Measurements from ENCODE around the gene GIMAP5.
A peak's percentile ranks its signal among the peaks of the same experiment; 100 is the strongest.
"Not testable (repeated sequence)": the region's sequence is repeated elsewhere in the genome, so short reads cannot be mapped to it uniquely, and the experiment has no call there.

Gene GIMAP5

DNA sequence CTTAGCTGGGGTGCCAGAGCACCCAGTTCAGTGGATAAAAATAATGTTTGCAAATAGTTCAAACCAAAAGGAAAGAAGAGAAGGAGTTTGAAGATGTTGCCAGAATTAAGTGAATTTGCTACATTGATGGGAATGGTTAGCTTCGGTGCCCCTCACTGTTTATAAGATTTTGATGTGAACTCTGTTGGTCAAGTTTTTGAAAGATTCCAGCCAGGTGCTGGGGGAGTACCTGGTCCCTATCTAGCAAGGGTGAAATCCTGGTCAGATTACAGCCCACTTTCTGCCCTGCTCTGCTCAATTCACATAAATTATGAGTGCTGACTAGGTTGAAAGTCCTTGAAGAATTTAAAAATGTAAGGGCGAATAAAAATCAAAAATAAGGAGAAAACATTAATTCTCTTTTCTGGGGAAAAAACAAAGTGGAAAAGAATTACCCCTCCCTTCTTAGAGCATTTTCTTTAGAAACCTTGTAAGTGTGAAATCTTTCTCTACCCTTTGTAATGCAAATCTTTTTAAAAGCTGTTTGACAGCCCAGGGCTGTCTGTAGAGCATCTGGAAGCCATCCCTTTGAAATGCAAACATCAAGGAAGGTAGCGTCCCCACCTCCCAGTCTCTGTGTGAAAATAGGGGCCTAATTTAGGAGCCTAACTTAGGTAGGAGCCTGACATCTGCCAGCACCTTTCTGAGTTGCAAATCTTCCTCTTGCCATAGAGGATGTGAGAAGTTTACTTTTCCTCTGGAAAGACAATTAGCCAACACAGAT is 1.4 kb upstream of the GIMAP5 start:
- DNase-seq, result no peak

- no peak for DNase-seq
Measured at GRCh38 chr7:150736864-150737263, 354 bp upstream of the GIMAP5 start.

- DNase-seq, result no peak
Measured at GRCh38 chr7:150738092-150738491, 874 bp downstream of the GIMAP5 start.

DNA sequence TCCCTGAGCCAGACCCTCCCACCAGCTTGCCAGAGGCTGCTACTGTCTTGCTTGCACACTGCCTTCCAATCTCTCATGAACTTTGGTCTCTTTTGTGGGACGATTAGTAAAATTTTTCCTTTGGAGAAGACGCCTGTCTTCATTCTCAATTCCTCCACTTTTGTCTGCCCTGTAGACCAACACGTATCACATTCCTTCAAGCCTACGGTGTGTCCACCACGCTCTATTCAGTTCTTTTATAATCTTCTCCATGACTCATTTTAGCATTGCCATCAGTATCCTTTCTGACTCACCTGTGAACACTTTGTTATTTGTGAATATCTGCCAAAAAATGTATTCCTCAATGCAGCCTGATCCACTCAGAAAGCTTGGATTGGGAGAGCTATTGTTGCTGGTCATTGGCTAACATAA is 1.4 kb downstream of the GIMAP5 start:
- DNase-seq, result no peak

DNA sequence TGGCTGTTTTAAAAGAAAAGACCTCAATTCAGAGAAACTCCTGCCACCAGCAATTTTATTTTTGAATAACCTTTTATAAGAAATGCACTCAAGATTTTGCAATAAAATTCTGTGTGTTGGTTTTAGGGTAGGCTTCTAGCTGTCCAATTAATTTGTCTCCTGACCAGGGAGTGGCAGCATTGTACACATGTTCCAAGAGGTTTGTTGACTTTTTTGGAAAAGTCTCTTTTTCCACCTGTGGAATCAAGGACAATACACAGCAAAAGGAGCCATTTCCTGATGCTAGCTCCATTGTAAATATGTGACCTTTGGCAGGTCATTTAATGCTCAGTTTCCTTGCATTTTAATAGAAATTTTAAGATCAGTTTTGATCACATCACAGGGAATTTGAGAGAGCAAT is 1.8 kb downstream of the GIMAP5 start:
- DNase-seq, result no peak

GRCh38 chr7:150740053-150740452 is 2.8 kb downstream of the GIMAP5 start:
- DNase-seq, result no peak

GRCh38 chr7:150742286-150742968 is 5.2 kb downstream of the GIMAP5 start:
- peak; percentile 67 for DNase-seq

- DNase-seq, result no peak
Measured at GRCh38 chr7:150744041-150744656, 6.9 kb downstream of the GIMAP5 start.

- no peak for DNase-seq
Measured at GRCh38 chr7:150745086-150745485, 7.9 kb downstream of the GIMAP5 start.

DNA sequence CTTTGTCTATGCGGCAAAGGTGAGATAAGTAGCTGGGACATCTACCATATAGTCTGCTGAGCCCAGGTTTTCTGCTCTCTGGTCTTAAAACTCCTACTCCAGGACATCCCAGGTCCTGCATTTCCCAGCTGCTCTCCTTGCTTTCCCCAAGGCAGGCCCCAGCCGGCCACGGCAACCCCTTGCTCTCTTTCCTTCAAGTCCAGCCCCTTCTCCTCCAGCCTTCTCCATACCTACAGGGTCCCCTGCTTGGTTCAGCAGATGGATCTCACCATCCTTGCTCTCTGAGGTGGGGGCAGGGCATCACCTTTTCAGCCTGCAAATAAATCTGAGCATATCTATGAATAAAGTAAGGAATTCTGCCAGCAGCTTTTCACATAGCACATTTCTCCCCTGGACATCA is 8.7 kb downstream of the GIMAP5 start:
- no peak for DNase-seq

GRCh38 chr7:150746921-150747320 is 9.7 kb downstream of the GIMAP5 start:
- peak; percentile 32 for DNase-seq

DNA sequence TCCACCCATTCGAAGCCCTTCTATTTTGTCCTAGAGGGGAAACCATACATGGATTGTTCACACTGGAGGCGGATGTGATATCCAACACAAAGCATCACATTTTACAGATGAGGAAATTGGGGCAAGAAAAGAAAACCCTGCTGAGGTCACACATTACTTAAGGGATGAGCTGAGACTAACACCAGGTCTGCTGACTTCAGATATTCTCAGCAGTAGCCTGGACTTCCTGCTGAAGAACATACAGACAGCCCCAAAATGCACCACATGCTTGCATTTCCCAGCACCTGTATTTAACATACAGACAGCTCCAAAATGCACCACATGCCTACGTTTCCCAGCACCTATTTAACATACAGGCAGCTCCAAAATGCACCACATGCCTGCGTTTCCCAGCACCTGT is 11.2 kb downstream of the GIMAP5 start:
- no peak for DNase-seq

DNA sequence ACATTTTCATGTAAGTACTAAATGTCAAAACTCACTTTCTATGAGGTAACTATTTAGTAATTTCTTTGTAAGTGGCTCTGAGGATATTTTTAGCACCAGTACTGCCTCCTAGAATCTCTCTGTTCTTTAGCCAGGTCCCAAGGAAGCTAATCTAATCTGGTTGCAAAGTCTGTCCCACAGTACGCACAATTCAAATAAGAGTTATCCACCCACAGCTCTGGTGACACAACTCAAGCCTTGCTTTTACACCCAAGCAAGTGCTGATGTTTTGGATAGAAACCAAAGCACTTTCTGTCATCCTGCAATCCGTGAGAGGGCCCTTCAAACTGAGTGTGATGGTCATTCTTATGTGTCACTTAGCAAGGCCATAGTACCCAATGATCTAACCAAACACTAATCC is 14.5 kb downstream of the GIMAP5 start:
- peak; percentile 36 for DNase-seq

DNA sequence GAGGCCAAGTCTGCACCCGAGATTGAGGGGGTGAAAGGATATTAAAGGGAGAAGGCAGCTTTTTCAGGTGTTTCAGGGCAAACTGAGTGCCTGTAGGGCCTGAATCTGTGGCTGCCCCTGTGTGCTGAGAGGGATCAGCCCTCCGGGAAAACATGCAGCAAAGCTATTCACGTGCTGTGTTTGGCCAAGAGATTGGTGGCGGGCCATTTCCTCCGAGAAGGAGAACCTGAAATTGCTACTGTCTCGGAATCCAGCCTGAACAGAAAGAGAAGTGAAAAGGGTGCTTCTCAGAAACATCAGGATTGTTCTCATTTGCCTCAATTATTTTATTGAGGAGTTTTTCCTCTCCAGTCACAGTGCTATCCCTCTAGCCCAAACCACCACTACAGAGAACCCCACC is 16.0 kb downstream of the GIMAP5 start:
- no peak for DNase-seq

- peak; percentile 50 for DNase-seq
Measured at GRCh38 chr7:150753826-150754603, 16.8 kb downstream of the GIMAP5 start.

GRCh38 chr7:150754951-150755350 is 17.7 kb downstream of the GIMAP5 start:
- no peak for DNase-seq

- peak; percentile 76 for DNase-seq
Measured at GRCh38 chr7:150755473-150756099, 18.4 kb downstream of the GIMAP5 start.

DNA sequence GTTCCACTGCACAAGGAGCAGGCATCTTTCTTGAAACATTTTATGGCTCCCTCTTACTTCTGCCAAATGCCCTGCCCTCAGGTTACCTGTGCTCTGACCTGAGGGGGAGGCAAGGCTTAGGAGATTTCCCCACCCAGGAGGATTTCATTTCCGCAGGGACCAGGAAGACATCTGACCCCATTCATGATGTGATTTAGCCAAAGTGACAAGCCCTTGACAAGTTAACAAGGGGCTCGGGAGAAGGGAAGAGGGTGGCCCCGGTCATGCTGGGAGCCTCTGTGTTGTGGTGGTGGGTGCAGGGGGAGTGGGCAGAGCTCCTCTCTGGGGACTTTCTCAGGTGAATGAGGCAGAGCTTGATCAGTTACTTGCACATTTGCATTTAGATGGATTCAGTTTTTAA is 18.9 kb downstream of the GIMAP5 start:
- no peak for DNase-seq

- no peak for DNase-seq
Measured at GRCh38 chr7:150756858-150757257, 19.6 kb downstream of the GIMAP5 start.

- DNase-seq, result no peak
Measured at GRCh38 chr7:150759479-150759878, 22.3 kb downstream of the GIMAP5 start.

- DNase-seq, result no peak
Measured at GRCh38 chr7:150766334-150766709, 29.1 kb downstream of the GIMAP5 start.

GRCh38 chr7:150769768-150770167 is 32.5 kb downstream of the GIMAP5 start:
- DNase-seq, result no peak

- DNase-seq, result not testable (repeated sequence)
Measured at GRCh38 chr7:150774131-150774530, 36.9 kb downstream of the GIMAP5 start.

Data from stimulated activated CD4-positive, alpha-beta T cell treated with anti-CD3 and anti-CD28 coated beads, Interleukin-15, amount 100 ng/mL, for 24 hours (primary cell).